Stimulated activated CD8-positive, alpha-beta memory T cell treated with anti-CD3 and anti-CD28 coated beads, Interleukin-12 subunit alpha, Interleukin-12 subunit beta, amount 100 ng/mL, for 24 hours (primary cell): Measurements from ENCODE around the gene FOXD2.
"Not testable (repeated sequence)": the region's sequence is repeated elsewhere in the genome, so short reads cannot be mapped to it uniquely, and the experiment has no call there.

Experiments
- DNase-seq: peaks from one replicate; pipeline ENCODE4 v3.0.0-alpha.2; 2020; ENCODE audit errors: extremely low read depth

Gene FOXD2

GRCh38 chr1:47439819-47440598 lies 2.2 kb downstream of the FOXD2 start:
- DNase-seq: no peak

- no peak for DNase-seq
These were observed 2.8 kb downstream of the FOXD2 start for GRCh38 chr1:47440599-47441081.

- DNase-seq: no peak
These were observed 3.7 kb downstream of the FOXD2 start for GRCh38 chr1:47441450-47442106.

GRCh38 chr1:47442202-47442601 lies 4.4 kb downstream of the FOXD2 start:
- DNase-seq: no peak

- DNase-seq: no peak
These were observed 5.1 kb downstream of the FOXD2 start for GRCh38 chr1:47442842-47443529.

- DNase-seq: no peak
These were observed 5.9 kb downstream of the FOXD2 start for GRCh38 chr1:47443530-47444296.

- no peak for DNase-seq
These were observed 6.4 kb downstream of the FOXD2 start for GRCh38 chr1:47444297-47444561.

GRCh38 chr1:47444562-47445465 lies 7.0 kb downstream of the FOXD2 start:
- DNase-seq: no peak

GRCh38 chr1:47445823-47446550 lies 8.1 kb downstream of the FOXD2 start:
- DNase-seq: no peak

GRCh38 chr1:47448462-47449222 lies 10.8 kb downstream of the FOXD2 start:
- DNase-seq: no peak

GRCh38 chr1:47449822-47450552 lies 12.1 kb downstream of the FOXD2 start:
- no peak for DNase-seq

GRCh38 chr1:47450606-47451005 lies 12.8 kb downstream of the FOXD2 start:
- DNase-seq: no peak

- no peak for DNase-seq
These were observed 14.6 kb downstream of the FOXD2 start for GRCh38 chr1:47452426-47452825.

- DNase-seq: not testable (repeated sequence)
These were observed 16.1 kb downstream of the FOXD2 start for GRCh38 chr1:47453910-47454309.

GRCh38 chr1:47456250-47456649 lies 18.4 kb downstream of the FOXD2 start:
- no peak for DNase-seq

- not testable (repeated sequence) for DNase-seq
These were observed 19.7 kb downstream of the FOXD2 start for GRCh38 chr1:47457547-47457946.

GRCh38 chr1:47459253-47459788 lies 21.5 kb downstream of the FOXD2 start:
- no peak for DNase-seq

- DNase-seq: no peak
These were observed 22.2 kb downstream of the FOXD2 start for GRCh38 chr1:47460040-47460439.

GRCh38 chr1:47460456-47460855 lies 22.6 kb downstream of the FOXD2 start:
- no peak for DNase-seq
